Measurements from ENCODE around the gene IL4R.

DNA sequence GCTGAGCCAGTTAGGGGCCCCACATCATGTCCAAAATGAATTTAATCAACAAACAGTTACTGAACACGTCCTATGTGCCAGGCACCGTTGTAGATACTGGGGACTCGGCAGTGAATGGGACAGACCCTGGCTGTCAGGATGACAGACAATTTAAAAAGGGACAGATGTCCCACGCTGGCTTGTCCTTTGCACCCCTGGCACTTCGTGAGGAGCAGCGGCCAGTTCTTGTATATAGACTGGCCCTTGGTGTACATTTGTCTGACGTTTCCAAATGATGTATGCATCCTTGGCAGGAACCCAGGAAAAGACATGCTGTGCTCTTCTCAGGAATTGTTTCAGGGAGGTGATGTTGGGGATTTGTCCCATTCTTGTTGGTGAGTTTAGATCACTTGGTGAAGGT, 21.1 kb downstream of the IL4R start:
- TF ChIP-seq, protein P1, sequence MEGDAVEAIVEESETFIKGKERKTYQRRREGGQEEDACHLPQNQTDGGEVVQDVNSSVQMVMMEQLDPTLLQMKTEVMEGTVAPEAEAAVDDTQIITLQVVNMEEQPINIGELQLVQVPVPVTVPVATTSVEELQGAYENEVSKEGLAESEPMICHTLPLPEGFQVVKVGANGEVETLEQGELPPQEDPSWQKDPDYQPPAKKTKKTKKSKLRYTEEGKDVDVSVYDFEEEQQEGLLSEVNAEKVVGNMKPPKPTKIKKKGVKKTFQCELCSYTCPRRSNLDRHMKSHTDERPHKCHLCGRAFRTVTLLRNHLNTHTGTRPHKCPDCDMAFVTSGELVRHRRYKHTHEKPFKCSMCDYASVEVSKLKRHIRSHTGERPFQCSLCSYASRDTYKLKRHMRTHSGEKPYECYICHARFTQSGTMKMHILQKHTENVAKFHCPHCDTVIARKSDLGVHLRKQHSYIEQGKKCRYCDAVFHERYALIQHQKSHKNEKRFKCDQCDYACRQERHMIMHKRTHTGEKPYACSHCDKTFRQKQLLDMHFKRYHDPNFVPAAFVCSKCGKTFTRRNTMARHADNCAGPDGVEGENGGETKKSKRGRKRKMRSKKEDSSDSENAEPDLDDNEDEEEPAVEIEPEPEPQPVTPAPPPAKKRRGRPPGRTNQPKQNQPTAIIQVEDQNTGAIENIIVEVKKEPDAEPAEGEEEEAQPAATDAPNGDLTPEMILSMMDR (IDR thresholded peaks at IDR 0.05) = no peak
- TF ChIP-seq POLR2A (IDR thresholded peaks at IDR 0.05) = no peak
- no peak for TF ChIP-seq POLR2AphosphoS5 (IDR thresholded peaks at IDR 0.05)
